GM11168 (cell line): ENCODE results near the gene PITPNB.

ENCODE experiments used
- in situ Hi-C: fragments of 300-500 bp; cut with MboI; formaldehyde crosslinking; loops from one replicate; pipeline ENCODE4 v1.12.0; 2022; ENCODE audit warnings: low sequenced_read_pairs; ENCODE audit not compliant: unreplicated experiment

The PITPNB gene

GRCh38 chr22:27866135-27867084, 52.6 kb downstream of the PITPNB start:
- in situ Hi-C loops = no loop called here

- in situ Hi-C loops = no loop called here
Observed at GRCh38 chr22:27865496-27865895, 53.6 kb downstream of the PITPNB start.

DNA sequence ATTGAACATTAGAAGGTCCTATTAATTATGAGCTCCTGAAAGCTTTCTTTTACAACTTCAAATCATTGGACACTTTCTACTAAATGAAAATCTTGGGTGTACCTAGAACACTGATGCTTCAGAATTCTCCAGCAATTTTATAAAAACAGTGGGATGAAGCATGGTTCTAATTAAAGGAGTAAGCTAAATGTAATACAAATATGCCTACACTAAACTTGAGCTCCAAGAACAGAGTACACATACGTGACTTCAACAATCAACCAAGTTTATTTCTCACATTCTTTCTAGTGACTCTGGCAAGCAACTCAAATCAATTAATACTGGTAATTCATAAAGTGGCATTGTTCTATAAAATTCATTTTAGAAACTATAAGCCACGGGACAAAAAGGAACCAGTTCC, 55.5 kb downstream of the PITPNB start:
- in situ Hi-C loops = no loop called here

DNA sequence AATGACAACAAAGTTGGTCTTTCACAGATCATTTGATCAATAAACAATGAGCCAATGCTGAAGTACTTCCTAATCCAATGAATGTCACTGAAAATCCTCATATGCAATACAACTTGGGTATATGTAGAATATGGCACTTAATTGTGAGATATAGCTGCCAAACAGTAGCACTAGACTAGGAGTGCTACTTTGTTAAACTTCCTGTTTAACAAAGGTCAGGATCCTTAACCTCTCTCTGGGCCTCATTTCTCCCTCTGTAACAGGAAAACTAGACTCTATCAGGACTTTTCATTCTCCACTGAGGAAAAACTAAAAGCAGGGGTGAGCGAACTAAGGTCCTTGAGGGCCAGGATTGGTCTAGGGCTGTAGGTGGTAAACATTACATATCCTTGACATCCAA, 56.1 kb downstream of the PITPNB start:
- in situ Hi-C loops = no loop called here

DNA sequence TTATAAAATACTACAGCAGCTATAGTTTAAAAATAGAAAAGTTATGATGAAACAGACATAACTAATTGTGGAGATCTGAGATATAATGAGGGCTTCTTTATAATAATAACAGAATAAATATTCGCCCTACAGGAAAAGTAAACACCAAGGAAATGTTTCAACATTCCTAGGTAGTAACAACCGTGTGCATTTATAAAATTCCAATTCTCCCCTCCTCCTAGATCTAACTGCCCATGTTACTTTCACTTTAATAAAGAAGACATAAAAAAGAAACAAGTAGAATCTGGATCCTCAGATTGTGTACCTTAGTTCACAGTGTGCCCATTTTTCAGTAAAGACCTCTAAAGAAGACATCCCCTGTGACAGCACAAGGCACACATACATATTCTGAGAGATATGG, 59.7 kb downstream of the PITPNB start:
- in situ Hi-C loops = no loop called here

GRCh38 chr22:27858626-27859025, 60.4 kb downstream of the PITPNB start:
- in situ Hi-C loops = no loop called here

DNA sequence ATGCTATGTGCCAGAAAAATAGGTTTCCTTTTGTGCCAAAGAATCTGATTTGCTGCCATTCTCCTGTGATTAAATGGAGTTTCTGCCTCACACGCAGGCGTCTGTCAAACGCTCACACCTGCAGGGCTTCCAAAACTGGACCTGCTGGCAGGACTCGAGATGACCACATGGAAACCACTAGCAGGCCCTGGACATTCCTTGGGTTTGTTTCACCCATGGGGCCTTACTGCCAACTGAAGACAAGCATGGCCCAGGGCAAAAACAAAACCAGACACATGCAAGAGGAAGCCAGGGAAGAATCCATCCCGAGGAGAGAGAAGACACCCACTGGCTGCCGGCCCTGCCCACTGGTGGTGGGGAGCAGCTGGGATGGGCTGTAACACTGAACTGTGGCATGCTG, 61.6 kb downstream of the PITPNB start:
- in situ Hi-C loops = no loop called here

DNA sequence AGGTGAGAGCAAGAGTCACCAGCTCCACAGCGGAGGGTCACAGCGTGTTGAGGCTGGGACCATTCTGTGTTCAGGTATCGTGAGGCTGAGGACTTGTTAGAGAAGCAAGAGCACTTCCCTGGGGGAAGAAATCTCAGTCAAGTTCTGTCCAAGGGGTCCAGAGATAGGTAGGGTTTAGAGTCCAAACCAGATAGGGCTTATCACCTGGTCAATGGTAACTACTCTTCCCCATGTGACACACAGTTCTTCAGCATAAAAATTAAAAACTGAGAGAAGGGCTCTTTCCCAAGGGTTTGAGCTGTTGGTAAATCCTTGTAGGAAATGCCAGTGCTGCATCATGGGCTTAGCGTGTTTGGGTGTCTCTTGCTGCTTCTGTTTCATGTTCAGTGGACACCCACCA, 62.7 kb downstream of the PITPNB start:
- in situ Hi-C loops = no loop called here

DNA sequence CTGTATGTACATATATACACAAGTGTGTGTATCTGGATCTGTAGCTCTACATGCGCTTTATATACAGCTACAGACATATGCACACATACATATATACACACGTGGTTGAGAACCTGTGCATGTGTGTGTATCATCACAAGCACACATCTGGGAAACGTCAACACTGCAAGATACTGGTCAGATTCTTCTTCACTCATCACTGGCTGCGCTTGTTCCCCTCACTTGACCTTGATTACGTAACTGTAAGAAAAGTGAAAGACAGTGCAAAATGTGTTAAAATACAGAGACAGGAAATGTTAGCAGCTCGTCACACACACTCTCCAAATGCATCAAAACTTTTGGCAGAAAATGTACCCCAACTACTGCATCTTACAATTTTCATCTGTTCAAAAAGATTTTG, 65.6 kb downstream of the PITPNB start:
- in situ Hi-C loops = no loop called here

DNA sequence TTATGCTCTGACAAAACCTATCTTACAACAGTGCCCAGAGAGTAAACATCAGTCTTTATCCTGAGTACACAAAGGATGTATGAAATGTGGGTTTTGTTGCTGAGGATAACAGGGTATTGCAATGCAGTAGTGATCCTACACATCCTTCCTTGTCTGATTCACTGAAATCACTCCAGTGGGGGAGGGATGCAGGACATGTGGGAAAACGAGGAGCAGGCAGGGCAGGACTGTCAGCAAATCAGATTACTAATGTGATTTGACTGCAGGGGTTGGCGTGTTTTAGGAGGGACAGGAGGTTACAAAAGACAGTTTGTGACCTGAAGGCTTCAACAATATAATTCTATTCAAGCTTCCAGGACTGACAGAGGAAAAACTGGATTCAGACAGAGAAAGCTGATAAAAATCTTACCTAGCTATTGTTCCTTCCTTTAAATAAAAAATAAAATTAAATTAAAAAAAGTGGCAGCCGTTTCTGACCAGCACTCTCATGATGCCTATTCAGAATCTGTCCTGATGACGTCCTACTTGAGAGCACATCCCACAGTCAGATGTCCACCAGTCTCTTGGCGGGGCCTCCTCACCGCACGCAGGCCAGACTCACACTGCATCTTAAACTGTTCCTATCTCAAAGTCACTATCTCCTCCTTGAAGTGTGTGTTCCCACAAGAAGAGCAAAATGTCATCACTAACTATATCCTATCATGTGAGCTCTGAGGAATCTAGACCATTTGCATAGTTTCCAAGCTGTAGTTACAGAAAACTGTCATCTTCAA, 66.9 kb downstream of the PITPNB start:
- in situ Hi-C loops = no loop called here

- in situ Hi-C loops = no loop called here
Observed at GRCh38 chr22:27850000-27850521, 69.0 kb downstream of the PITPNB start.

- in situ Hi-C loops = no loop called here
Observed at GRCh38 chr22:27848005-27848404, 71.1 kb downstream of the PITPNB start.

DNA sequence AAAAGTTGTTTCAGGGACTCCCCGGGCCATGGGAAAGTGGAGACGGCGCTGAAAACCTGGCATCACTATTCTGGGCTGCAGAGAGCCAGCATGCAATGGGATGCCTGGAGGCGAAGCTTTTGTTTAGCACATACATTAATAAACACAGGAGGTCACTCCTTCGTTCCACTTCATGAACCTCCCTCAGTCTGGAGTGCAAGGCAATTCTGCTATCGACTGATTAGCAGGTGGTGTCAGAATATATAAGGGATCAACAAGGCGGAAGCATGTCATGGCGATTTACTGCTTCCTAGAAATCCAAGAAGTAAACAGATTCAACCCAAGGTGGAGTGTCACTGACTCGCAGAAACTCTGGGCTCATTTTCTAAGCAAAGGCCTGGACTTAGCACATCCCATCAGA, 72.1 kb downstream of the PITPNB start:
- in situ Hi-C loops = no loop called here

DNA sequence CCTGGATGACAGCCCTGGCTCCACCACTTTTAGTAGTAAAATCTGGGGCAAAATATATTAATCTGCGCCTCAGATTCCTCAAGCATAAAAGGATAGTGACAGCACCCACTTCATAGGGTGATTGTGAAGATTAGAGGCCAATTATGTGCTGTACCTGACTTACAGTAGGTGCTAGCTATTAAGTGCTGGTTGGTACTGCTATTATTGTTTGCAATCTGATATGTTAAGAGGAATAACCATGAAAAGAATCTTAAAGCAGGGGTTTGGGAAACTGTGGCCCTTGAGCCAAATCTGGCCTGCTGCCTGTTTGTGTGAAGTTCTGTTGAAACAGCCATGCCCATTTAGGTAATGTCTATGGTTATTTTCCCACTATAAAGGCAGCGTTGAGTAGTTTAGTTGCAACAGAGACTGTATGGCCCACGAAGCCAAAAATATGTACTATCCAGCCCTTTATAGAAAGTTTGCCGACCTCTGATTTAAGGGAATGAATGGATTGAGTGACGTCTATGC, 72.8 kb downstream of the PITPNB start:
- in situ Hi-C loops = no loop called here

DNA sequence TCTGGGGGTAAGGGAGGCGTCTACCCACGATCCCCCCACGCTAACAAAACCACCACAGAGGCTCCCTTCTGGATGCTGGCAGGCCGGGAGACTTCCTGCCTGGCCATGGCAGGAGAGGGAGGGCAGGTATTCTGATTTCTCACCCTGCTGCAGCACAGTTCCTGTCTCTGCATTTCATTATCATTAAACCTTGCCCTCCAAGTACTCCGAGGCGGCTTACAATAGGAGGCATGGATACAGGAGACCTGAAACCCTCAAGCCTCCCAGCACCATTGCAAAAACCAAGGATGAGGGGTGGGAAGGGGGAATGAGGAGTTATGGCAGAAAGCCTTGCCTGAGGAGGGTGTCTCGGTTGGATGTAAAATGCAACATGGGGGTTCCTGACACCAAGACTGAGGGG, 73.4 kb downstream of the PITPNB start:
- in situ Hi-C loops = no loop called here

DNA sequence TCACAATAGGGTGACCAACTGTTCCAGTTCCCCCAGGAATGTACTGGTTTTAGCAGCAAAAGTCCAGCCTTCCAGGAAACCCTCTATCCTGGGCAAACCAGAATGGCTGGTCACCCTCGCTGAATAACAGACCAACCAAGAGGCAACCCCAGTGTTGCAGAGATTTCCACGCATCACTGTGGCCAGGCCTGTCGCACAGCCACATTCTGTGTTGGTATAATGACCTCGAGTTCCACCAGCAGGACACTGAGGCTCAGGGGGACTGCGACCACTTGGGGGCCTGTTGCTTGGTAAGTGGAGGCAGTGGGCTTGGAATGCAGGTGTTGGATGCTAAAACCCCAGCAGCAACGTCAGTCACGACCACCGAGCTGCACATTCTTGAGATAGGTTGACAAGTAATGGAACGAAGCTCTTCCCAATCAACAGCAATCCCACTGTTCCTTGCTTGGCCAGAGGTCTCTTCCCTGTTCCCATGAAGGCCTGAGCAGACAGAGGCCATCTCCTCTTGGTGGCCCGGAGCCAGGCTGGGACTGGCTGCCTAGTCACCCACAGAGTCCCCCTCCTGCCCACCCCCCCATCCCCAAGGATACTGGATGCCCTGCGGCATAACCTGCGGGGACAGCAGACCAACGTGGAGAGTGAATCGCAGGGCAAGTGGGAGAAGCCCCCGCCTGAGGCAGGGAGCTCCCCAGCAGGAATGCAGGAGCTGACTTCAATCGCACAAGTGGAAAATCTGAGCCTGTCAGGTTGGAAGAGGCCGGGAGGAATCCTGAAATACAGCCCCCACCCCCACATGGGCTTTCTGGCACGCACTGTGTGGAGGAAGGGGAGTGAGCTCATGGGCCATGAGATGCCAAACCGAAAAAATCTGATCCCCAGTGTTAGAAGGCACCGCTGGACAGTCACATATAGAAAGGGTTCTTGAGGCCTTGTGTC, 74.1 kb downstream of the PITPNB start:
- in situ Hi-C loops = no loop called here

- in situ Hi-C loops = no loop called here
Observed at GRCh38 chr22:27844256-27844655, 74.8 kb downstream of the PITPNB start.

DNA sequence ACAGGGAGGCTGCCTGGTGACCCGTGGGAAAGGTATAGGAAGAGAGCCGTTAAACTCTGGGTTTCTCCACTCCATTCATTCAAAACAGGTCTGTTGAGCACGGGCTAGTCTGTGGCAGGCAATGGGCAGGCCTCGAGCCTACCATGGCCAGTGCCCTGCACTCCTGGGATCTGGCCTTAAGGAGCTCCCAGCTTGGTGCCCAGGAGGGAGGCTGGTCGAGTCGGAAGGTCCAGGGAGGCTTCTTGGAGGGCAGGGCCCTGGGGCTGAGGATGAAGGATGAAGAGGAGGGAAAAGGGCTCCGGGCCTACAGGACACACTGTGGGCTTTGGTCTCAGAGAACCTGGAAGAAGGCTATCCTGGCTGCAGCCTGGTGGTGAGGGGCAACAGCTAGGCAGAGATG, 75.6 kb downstream of the PITPNB start:
- in situ Hi-C loops = no loop called here

GRCh38 chr22:27842669-27843431, 76.2 kb downstream of the PITPNB start:
- in situ Hi-C loops = no loop called here
